HG03439 (cell line): ENCODE results near the gene DNAJC17.

ENCODE experiments used
- ATAC-seq: cut with Tn5 transposase; IDR thresholded peaks from one replicate; pipeline ENCODE4 v1.9.1; 2021; ENCODE audit warnings: mild to moderate bottlenecking, moderate library complexity; ENCODE audit not compliant: unreplicated experiment

Gene DNAJC17

DNA sequence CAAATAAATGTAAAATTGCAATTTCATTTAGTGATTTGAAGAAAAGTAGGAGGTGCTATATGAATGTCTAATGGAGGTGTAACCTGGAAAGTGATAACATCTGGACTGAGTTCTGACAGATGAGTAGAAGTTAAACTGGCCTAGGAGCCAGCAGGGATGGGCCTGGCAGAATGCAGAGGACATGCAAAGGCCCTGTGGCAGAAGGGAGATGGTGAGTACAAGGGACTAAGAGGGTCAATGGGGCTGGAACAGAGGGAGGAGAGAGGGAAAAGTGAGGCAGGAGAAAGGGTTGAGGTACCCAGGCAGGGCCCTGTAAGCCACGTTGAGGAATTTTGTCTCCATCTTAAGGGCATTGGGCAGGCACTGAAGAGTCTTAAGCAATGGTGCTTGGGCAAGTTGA is 24.6 kb upstream of the DNAJC17 start:
- no peak for ATAC-seq

DNA sequence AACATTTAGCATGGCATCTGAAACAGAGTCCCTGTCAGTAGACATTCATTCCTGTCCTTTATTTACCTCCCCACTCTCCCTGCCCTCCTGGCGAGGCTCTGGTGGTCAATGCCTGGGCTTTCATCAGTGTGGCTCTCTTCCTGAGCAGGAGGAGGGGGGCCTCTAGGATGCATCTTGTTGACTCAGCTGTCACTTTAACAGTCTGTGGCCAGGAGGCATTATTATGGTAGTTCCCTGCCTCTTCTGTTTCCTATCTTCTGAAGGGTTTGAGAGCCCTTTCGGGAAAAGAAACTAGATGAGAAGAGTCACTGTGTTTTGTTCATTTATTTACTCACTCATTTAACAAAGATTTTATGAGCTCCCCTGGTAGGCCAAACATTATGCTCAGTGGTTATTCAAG is 23.6 kb upstream of the DNAJC17 start:
- no peak for ATAC-seq

DNA sequence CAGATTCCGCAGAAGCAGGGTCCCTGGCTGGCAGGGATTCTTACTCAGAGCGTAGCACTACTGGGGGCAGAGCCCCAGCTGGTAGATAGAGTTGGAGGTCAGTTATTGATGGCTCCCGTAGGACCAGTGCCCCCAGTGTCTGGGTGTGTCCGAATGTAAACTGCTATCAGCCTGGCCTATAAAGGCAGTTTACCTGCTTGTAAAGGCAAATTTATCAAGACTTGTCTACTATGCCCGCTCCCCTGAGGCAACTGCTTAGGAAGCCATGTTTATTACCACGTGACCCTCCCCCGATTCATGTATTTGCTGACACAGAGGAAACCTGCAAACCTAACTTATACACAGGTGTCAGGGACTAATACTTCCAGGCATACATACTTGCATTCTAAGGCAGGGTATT is 21.8 kb upstream of the DNAJC17 start:
- no peak for ATAC-seq

GRCh38 chr15:40828447-40829036 is 21.3 kb upstream of the DNAJC17 start, which contains the start of gene PPP1R14D:
TSS of gene PPP1R14D (minus strand) at chr15:40828708. CDS start at chr15:40828641, 67 bp downstream.
- ATAC-seq: no peak

DNA sequence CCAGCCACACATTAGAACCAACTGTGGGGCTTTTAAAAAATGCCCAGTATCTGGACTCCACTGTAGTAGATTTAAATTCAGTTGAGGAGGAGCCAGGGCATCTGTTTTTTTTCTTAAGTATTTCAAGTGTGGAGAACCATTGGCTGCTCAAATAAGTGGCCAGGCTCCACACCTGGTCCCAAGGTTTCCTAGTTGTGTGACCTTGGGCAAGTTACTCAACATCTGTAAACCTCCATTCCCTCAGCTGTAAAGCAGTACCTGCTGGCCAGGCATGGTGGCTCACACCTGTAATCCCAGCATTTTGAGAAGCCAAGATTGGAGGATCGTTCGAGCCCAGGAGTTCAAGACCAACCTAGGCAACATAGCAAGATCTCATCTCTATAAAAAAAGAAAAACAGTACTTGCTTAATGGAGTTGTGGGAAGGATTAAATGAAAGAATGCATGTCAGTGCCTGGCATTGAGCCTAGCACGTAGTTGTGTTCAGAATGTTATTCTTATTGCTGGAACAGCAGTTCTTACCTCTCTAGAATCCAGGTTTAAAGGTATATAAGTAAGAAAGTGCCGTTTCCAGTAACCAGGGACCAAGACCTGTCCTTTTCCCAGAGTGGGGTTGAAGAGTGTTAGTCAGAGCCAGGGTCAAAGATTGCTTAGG is 19.3 kb upstream of the DNAJC17 start:
- ATAC-seq: no peak

DNA sequence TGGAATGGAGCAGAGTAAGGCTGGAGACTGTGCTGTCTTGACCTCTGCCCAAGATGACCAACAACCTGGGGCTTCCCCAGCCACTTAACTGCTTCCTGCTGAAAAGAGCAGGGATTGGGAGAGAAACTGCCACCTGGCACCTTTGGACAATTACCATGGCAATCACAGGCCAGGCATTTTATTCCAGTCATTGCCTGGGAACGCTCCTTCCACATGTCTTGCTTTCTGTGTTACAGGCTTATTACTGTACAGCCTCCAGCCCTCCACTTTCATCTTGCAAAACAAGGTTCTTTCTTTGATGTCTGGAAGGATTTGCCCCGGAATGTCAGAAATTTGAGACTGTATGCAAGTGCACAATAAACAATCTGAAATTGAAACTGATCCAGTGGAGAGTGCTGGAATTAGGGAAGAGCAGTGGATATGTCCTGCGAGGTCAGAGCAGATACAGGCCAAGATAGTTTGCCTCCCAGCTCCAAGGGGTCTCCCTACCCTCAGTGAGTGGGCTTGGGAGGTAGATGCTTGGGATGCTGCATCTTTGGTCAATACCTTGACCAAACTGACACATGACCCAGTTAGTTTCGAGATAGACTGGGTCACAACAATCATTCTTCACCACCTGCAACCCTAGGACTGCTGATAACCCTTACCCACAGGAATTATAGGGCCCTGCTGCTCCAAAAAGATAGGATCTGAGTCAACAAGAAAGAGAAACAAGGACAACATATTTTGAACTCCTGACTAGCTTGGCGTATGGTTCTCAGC is 18.6 kb upstream of the DNAJC17 start:
- ATAC-seq: no peak

DNA sequence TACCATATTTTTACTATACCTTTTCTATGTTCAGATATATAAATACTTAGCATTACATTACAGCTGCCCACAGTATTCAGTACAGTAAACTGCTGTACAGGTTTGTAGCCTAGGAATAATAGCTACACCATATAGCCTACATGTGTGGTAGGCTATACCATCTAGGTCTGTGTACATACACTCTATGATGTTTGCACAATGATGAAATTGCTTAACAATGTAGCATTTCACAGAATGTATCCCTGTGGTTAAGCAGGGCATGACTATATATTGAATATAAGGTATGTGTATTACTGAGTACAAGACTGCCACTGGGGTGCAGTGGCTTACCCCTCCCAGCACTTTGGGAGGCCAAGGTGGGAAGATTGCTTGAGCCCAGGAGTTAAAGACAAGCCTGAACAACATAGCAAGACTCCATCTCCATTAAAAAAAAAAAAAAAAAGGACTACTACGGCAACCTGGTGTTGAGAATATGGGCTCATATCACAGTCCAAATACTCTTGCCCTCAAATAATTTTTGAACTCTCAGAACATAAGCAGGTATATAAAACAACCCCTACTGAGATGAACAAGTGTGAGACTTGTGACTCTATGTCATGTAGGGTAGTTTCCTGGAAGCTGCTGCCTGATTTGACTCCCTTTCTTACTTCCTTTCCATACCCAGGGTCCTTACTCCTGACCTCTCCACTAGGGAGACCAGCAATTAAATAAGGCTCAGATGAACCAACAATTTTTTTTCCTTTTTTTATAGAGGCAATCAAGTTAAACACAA is 16.5 kb upstream of the DNAJC17 start:
- ATAC-seq: no peak

DNA sequence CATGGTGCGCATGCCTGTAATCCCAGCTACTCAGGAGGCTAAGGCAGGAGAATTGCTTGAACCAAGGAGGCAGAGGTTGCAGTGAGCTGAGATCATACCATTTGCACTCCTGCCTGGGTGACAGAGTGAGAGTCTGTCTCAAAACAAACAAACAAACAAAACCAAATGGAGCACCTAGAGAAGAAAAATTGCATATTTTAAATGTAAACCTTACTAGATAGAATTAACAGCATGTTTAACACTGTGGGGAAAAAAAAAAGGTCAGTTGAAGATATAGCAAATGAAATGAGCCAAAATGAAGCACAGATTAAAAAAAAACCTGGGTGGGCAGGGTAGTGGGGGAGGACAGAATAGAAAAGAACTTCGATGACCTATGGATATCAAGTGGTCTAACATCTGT is 13.9 kb upstream of the DNAJC17 start:
- no peak for ATAC-seq

- ATAC-seq: no peak
Observed at GRCh38 chr15:40819048-40819447, 11.8 kb upstream of the DNAJC17 start.

DNA sequence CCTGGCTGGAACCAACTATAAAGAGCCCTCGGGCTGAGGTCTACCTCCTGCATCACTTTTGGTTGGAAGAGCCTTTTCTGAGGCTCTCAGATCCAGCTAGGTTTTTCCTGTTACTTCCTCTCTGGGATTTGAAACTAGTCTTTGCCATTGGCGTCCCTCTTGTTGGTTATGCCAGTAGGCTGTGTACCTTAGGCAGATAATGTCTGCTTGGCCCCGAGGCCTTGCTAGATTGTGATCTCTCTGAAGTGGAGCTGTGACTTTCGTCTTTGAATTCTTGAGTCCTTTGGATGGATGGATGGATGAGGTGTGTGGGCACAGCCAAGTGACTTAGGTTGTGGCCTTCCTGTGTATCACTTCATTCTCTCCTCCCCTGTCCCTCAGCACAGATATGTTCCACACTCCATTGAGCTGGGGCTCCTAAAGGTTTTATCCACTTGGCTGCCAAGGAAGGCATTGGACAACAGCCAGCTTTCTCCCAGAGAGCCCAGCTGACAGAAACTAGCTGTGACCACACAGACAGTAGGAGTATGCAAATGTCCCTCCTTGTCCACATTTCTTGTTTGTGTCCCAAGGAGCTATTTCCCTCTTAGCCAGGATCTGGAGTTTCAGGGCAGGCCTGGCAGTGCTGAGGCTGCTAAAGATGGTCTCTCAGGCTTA is 7.9 kb upstream of the DNAJC17 start:
- no peak for ATAC-seq

DNA sequence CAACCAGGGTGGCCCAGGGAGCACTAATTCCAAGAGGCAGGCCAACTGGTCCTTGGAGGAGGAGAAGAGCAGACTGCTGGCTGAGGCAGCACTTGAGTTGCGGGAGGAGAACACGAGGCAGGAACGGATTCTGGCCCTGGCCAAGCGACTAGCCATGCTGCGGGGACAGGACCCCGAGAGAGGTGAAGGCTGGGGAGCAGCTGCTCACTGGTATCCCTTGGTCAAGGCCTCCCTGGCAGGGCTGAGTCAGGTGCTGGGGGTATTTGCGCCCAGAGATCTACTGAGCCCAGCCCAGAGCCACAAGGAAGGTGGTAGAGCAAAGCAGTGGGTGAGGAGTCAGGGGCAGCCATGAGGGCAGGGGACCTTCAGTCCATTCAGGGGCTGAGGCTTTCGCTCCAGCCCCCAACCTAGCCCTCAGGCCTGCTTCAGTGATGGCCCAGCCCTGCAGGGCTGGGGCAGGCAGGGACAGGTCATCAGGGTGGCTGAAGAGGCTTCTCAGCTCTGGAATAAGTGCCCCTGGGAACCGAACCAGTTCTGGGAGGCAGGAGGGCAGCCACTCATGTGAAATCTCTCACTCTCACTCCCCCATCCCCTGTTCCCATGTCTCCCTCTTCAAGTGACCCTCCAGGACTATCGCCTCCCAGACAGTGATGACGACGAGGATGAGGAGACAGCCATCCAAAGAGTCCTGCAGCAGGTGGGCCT is 5.6 kb upstream of the DNAJC17 start:
- no peak for ATAC-seq

GRCh38 chr15:40808861-40809450 is 1.7 kb upstream of the DNAJC17 start:
- ATAC-seq: no peak

DNA sequence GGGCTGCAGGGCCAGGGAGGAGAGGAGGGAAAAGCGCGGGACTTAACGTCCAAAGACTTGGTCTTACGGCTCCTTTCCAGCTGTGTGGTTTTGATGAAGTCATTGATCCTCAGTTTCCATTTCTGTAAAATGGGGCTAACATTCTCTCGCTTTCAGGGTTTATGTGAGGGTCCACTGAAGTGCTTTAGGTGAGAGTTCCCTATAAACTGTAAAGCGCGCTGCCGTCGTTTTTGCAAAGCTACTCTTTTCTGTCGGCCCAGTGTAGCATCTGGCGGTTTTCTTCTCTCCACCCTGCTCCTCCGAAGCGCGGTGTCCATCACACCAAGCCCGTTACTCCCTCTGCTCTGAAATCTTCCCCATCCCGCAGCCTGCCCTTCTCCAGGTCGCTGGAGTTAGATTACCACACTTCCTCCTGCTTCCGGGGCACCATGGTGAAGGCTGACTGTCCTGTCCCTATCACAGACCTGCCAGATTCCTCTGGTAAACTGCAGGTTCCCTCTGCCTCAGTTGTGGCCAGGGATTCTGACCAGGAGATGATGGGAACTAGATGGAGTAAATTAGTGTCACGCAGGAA is 702 bp upstream of the DNAJC17 start:
- no peak for ATAC-seq

DNA sequence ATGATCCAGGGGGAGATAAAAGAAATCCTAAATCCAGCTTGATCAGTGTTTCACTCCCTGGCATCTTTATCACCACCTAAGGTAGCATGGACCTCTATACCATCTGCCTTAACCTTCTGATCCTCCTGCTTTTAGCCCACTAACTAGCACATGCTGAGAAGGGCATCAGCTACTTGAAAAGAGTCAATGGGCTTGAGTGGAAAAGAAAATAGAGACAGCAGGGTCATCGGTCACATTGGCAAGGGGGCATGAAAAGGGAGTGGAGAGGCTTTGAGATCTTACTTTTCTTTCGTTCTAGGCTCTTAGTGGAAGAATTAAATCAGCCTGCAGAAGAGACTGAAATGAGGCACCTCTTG is 623 bp downstream of the DNAJC17 start:
- no peak for ATAC-seq

DNA sequence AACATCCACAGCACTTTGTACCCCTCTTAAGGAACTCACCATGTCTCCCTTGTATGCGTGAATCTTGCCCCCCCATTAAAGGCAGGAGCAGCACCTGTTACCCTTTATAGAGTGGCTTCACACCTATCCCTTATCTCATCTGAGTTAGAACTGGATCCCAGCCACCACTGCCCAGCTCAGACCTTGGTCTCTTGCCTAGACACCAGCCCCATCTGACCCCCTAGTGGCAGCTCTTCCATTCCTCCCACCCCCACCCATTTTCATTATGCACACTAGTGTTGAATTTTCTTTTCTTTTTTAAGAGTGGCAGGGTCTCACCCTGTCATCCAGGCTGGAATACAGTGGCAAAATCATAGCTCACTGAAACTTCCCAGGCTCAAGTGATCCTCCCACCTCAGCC is 3.6 kb downstream of the DNAJC17 start:
- no peak for ATAC-seq

DNA sequence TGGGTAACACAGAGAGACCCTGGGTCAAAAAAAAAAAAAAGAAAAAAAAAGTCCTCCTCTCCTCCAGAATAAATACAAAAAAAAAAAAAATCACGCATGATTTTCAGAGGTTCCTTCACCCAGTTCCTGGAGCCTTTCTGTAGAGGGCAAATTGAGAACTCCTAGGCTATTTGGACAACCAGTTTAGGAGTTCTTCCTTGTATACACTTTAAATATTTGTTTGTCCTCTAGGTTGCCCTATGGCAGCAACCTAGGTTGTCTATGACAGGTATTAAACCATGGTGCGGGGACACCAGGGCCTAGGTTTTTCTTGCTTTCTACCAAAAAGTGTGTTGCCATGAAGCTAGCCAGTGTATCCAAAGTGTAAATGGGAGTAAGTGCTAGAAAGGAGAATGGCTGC is 4.2 kb downstream of the DNAJC17 start:
- no peak for ATAC-seq

DNA sequence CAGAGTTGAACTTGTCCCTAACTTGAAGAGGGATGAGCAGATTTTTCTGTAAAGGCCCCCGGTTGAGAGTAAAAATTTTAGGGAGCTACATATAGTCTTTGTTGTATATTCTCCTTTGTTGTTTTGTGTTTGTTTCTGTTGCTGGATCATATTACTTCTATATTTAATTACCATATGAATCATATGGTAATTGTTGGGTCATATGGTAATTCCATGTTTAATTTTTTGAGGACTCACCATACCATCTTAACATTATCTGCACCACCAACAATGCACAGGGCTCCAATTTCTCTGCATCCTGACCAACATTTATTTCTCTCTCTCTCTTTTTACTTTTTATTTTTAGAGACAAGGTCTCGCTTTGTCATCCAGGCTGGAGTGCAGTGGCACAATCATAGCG is 7.8 kb downstream of the DNAJC17 start:
- no peak for ATAC-seq

- no peak for ATAC-seq
Observed at GRCh38 chr15:40796512-40796911, 10.8 kb downstream of the DNAJC17 start.

DNA sequence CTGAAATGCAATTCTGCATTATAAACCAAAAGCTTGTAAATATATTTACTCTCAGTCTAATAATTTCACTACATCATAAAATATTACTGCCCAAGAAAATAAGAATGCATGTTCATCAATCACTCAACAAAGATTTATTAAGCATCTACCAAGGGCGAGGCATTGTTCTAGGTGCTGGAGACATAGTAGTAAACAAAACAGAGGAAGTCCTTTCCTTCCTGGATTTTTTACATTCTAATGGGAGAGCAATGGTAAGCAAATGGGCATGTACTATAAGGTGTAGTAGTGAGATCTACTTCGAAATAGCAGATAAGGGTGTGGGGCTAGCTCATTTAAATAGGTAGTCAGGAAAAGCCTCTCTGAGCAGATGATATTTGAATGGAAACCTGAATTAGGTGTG is 11.2 kb downstream of the DNAJC17 start:
- ATAC-seq: no peak
